Choroid plexus epithelial cell (primary cell): Measurements from ENCODE around the gene TRAIP.

Experiments
- DNase-seq: peaks from one replicate; pipeline ENCODE4 v3.0.0-alpha.2; 2010; ENCODE audit warnings: low read depth
- H3K4me3 ChIP-seq: 2 replicates; pipeline ENCODE4 v1.5.1; 2011; ENCODE audit warnings: low read depth, mild to moderate bottlenecking, control low read depth, low read length, moderate library complexity
- CTCF ChIP-seq: conservative IDR thresholded peaks from 2 replicates; pipeline ENCODE4 v1.5.1; 2011; ENCODE audit warnings: low read depth, mild to moderate bottlenecking, control low read depth, inconsistent platforms, low read length, moderate library complexity

TRAIP gene

DNA sequence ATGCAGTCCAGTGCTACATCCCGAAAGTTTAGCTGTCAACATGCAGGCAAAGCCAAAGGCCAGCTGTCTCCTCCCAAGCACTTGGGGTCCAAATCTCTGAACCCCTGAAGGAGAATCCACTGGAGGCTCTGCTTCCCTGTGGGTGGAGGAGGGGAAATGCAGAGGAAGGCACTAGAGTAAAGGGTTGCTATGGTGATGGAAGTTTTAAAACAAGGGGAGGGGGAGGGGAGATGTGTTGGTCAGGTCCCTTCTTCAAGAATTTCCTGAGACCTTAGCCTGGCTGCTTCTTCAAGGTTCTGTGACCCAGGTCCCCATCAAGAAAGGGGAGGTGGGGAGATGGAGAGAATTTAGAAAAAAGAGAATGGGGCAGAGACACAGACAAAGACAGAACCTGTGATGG lies 11.0 kb upstream of the TRAIP start:
- H3K4me3 ChIP-seq: no peak overlapping the region
- TF ChIP-seq CTCF: no peak
- DNase-seq: no peak

GRCh38 chr3:49865198-49865784 lies 8.9 kb upstream of the TRAIP start:
- no peak for DNase-seq
- no peak for TF ChIP-seq CTCF
- no peak overlapping the region for H3K4me3 ChIP-seq

DNA sequence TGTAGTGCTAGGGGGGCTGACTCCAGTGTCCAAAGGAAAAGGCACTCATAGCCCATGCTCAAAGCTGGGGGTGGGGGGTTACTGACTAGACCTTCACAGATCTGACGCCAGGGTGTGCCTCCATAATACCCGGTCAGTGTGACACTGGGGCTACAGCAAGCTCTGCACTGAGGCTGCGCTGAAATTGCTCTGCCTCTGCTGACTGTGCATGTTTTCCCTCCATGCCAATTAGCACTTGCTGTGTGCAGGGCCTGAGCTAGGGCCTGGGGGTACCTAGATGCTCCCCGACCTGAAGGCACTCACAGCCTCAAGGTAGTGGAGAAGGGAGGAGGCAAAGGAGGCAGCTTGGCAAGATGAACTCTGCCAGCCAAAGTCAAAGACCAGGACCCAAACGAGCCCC lies 8.1 kb upstream of the TRAIP start:
- no peak for DNase-seq
- TF ChIP-seq CTCF: no peak
- H3K4me3 ChIP-seq: no peak overlapping the region

DNA sequence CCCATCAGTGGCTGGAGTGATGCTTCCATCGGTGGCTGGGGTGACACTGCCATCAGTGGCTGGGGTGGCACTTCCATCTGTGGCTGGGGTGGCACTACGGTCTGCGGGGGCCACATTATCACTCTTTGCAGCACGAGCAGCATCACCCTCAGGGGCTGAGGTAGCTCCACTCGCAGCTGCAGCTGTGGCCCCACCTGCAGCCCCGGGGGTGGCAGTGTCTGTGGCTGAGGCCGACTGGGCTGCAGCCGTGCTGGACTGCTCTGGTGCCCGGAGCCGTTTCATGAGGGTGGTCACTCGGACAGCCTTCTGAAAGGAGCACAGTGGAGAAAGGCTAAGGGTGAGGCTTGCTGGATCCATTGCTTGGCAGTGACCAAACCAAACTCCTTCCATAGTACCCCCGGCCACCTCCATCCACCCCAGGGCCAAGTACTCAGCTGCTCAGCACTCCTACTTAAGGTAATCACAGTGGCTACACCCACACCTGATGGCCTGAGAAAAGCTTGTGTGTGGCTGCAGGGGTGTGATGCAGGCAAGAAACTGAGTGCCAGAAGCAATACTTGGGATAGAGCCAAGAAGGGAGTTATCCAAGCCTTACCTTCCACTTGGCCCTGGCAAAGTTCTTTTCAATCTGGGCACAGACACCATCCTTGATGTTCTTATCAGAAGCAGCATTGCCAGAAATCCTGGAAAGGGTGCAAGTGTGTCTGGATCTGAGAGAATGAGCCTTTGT lies 3.4 kb upstream of the TRAIP start:
- H3K4me3 ChIP-seq: no peak overlapping the region
- DNase-seq: no peak
- no peak for TF ChIP-seq CTCF

DNA sequence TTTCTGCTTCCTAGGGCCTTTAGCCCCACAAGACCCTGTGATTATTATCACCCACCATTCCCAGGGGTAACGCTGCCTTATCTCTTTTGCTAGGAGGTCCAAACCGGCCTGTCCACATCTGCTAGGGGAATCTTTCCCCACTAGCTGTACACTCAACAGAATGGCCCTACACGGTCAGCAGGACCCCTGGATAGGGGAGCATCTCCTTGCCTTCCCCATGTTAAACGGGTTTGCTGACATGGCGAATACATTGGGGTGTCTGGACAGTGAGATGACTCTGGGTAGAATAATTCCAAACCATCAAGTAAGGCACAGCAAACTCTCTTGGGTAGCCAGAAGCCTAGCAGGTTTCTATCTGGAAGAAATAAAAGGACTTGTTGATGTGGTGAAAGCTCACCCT lies 702 bp downstream of the TRAIP start:
- H3K4me3 ChIP-seq: no peak overlapping the region
- no peak for DNase-seq
- no peak for TF ChIP-seq CTCF

- TF ChIP-seq CTCF: no peak
- no peak for DNase-seq
- H3K4me3 ChIP-seq: no peak overlapping the region
Measured at GRCh38 chr3:49845694-49846093, 10.7 kb downstream of the TRAIP start.
